H1 (cell line): Measurements from ENCODE around the gene MED17. TPM values are rescaled to one million over a fixed set of nuclear protein-coding genes. Genes with fewer than 3 reads are reported as not detected.

Experiments used
- GABPA ChIP-seq: IDR thresholded peaks from 2 replicates; pipeline ENCODE4 v1.6.1; 2011; ENCODE audit warnings: mild to moderate bottlenecking, low read length, moderate library complexity, borderline replicate concordance; ENCODE audit not compliant: insufficient read depth
- JUND ChIP-seq: IDR thresholded peaks from 2 replicates; pipeline ENCODE4 v1.6.1; 2011; ENCODE audit warnings: mild to moderate bottlenecking, improper control_type of control experiment, low read length
- polyA plus RNA-seq, 7 experiments: library from polyadenylated mRNA; depleted of rRNA in 3 of 7; stranded (reverse) in 5 of 7; unstranded in 2 of 7; fragments of >200 nt in 5 of 7; fragments of 200-250 nt in 2 of 7; gene quantifications; 1 replicate in 5 of 7; 2 replicates in 1 of 7; 4 replicates in 1 of 7; pipeline versions ENCODE4 v1.2.1 to v1.2.3, GENCODE V29; 2011 to 2013; ENCODE audit warnings: missing spikeins in 2 of 7, mixed read lengths in 2 of 7
- total RNA-seq: library from RNA; stranded (reverse); fragmentation: NEBNext Ultra II Directional; extraction: Animal tissue kit (Norgen Biotek cat#: 25700); gene quantifications from 2 replicates; pipeline ENCODE4 v1.2.1, GENCODE V29; 2021
- TF ChIP-seq, protein P1 (sequence below): IDR thresholded peaks from 2 replicates; pipeline ENCODE4 v1.6.1; 2012; ENCODE audit warnings: inconsistent platforms

The MED17 gene
- total and polyA plus RNA-seq, 2 of the 8 experiments (the other 6 are each of a cell fraction or from before 2014, with no cell fraction given): 8.8 to 33.7 TPM

DNA sequence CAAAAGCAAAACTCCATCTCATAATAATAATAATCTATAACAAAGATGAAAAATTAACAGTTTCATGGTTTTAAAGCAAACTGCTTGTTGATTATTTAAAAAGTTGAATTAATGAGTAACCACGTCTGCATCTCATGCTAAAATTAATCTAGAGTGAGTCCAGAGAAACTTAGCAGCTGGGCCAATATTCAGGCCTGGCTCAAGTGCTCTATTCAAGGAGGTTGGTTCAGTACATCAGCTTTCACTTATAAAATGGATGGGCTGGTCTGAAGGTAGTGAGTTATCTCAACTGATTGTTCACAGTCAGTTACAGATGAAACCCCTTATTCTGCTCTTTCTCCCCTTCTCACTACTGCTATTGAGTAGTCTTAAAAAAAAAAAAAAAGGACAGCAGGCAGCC is 43.3 kb downstream of the MED17 start (continued):
- TF ChIP-seq, protein P1, sequence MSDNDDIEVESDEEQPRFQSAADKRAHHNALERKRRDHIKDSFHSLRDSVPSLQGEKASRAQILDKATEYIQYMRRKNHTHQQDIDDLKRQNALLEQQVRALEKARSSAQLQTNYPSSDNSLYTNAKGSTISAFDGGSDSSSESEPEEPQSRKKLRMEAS: no peak
- TF ChIP-seq GABPA (no peak), JUND (no peak)
